ENCODE data around the gene PHF21A. TPM values are rescaled to one million over a fixed set of nuclear protein-coding genes. Genes with fewer than 3 reads are reported as not detected.

The PHF21A gene
- total RNA-seq, 4 donors from 2014 or later = 30.4 to 58.5 (median 49.4) TPM

DNA sequence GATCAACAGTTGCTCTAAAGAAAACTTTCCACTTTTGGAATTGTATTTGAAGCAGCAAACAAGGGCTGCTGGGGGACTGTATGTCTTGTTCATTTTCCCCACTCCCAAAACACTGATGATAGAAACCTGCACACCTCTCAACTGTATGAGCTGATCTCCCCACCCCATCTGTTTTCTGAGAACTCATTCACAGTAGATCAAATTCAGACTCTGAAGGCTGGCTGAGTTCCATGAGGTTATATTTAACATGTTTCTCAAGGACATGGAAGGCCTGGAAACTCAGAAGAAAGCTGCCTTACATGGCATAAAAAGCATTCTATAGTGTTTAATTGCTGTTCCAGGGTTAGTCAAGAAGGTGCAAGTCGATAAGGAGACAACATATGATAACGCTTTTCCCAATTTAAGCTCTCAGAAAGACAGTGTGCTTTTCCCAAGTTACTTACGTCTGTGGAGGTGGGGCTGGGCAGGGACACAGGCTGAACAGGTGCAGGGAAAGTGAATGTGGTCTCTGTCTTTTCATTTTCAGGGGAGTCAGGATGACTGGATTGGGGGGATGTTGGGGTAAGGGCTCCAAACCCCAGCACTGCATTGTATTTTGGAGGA is 175.8 kb downstream of the PHF21A start:
- no peak for TF ChIP-seq POLR2A (IDR thresholded peaks at IDR 0.05)
- TF ChIP-seq EP300 (IDR thresholded peaks at IDR 0.05) = no peak
- TF ChIP-seq, protein P1, sequence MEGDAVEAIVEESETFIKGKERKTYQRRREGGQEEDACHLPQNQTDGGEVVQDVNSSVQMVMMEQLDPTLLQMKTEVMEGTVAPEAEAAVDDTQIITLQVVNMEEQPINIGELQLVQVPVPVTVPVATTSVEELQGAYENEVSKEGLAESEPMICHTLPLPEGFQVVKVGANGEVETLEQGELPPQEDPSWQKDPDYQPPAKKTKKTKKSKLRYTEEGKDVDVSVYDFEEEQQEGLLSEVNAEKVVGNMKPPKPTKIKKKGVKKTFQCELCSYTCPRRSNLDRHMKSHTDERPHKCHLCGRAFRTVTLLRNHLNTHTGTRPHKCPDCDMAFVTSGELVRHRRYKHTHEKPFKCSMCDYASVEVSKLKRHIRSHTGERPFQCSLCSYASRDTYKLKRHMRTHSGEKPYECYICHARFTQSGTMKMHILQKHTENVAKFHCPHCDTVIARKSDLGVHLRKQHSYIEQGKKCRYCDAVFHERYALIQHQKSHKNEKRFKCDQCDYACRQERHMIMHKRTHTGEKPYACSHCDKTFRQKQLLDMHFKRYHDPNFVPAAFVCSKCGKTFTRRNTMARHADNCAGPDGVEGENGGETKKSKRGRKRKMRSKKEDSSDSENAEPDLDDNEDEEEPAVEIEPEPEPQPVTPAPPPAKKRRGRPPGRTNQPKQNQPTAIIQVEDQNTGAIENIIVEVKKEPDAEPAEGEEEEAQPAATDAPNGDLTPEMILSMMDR (IDR thresholded peaks at IDR 0.05) = no peak
- Histone ChIP-seq H3K27me3 (no peaks in the 10 kb centered on the region), H3K27ac (no peak overlapping the region), H3K9me3 (no peaks in the 10 kb centered on the region), H3K36me3 (peaks cover 0 to 96% (median 9%) of the 10 kb centered on the region in 3 donors), H3K4me1 (peaks cover 0 to 12% (median 0%) of the 10 kb centered on the region in 4 donors), H3K4me3 (no peak overlapping the region)
- DNase-seq (ENCODE audit: low spot score in 2 of 2) = no peak
- 81 to 89% methylated on average over 3 of the region's 3 CpGs for WGBS, 2 donors

DNA sequence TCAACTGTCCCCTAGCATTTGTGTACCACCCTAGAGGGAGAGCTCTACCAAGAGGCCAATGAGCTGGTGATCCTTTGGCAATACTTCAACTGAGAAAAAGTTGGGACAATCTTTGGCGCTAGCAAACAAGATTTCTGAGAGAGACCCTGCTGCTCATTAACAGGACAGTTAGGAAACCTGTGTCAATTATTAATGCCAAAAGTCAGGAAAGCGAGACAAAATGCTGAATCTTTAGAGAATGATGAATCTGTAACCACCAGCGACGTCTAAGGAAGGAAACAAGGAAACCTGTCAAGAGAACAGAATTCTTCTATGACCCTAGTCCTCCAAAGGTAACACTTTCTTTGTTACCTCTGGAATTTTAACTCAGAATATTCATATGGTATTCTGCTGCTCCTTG is 178.9 kb downstream of the PHF21A start:
- WGBS, 2 donors = 89 to 94% methylated on average over 4 of the region's 4 CpGs
- no peak for DNase-seq (ENCODE audit: low spot score in 2 of 2)
- Histone ChIP-seq H3K27ac (no peak overlapping the region), H3K4me3 (no peak overlapping the region), H3K36me3 (peaks cover 0 to 79% (median 0%) of the 10 kb centered on the region in 3 donors), H3K27me3 (no peaks in the 10 kb centered on the region), H3K4me1 (no peaks in the 10 kb centered on the region), H3K9me3 (no peaks in the 10 kb centered on the region)
- TF ChIP-seq POLR2A (IDR thresholded peaks at IDR 0.05) (no peak), EP300 (IDR thresholded peaks at IDR 0.05) (no peak)
- TF ChIP-seq, protein P1 (IDR thresholded peaks at IDR 0.05) = no peak

DNA sequence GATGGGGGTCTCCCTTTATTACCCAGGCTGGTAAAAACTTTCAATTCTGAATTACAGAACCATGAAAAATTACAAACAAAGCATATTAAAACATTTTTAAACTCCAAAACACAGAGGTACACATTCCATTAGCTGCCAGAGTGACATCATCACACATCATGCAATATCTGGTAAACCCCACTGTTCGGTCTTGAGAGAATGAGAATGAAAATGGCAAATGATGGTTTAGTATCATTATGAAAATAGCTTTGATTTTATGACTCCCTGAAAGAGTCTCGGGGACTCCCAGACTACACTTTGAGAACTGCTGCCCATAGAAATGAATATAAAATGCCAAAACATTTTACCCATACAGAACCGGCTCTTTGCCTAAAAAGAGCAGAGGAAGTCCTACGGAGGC is 180.0 kb downstream of the PHF21A start:
- DNase-seq (ENCODE audit: low spot score in 2 of 2) = no peak
- Histone ChIP-seq H3K36me3 (peaks cover 0 to 79% (median 3%) of the 10 kb centered on the region in 3 donors), H3K4me1 (no peaks in the 10 kb centered on the region), H3K9me3 (no peaks in the 10 kb centered on the region), H3K4me3 (no peak overlapping the region), H3K27ac (no peak overlapping the region), H3K27me3 (no peaks in the 10 kb centered on the region)
- TF ChIP-seq EP300 (IDR thresholded peaks at IDR 0.05) (no peak), POLR2A (IDR thresholded peaks at IDR 0.05) (no peak)
- TF ChIP-seq, protein P1 (IDR thresholded peaks at IDR 0.05) = no peak
- WGBS, 2 donors = 93 to 94% methylated on average over 4 of the region's 4 CpGs

DNA sequence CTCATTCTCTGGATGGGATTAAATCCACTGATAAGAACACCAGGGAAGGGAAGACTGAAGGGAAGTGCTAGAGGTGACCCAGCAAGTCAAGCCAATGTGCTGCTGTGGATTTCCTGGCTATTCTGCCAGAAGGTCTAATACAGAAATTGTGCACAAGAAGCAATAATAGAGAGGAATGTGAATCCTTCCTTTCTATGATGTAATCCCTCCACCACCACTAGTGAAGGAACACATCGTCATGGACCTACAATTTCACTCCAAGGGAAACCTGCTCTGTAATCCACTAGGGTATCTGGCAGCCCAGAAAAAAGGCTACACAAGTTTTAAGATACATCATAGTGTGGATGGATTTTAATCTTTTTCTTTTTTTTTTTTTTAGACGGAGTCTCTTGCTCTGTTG is 181.4 kb downstream of the PHF21A start:
- Histone ChIP-seq H3K27ac (no peak overlapping the region), H3K9me3 (no peaks in the 10 kb centered on the region), H3K36me3 (peaks cover 2 to 79% (median 9%) of the 10 kb centered on the region in 3 donors), H3K4me3 (no peak overlapping the region), H3K27me3 (no peaks in the 10 kb centered on the region), H3K4me1 (no peaks in the 10 kb centered on the region)
- TF ChIP-seq POLR2A (IDR thresholded peaks at IDR 0.05) = no peak
- no peak for TF ChIP-seq EP300 (IDR thresholded peaks at IDR 0.05)
- TF ChIP-seq, protein P1 (IDR thresholded peaks at IDR 0.05) = no peak
- DNase-seq (ENCODE audit: low spot score in 2 of 2) = no peak
- 74 to 79% methylated on average over 2 of the region's 2 CpGs for WGBS, 2 donors

DNA sequence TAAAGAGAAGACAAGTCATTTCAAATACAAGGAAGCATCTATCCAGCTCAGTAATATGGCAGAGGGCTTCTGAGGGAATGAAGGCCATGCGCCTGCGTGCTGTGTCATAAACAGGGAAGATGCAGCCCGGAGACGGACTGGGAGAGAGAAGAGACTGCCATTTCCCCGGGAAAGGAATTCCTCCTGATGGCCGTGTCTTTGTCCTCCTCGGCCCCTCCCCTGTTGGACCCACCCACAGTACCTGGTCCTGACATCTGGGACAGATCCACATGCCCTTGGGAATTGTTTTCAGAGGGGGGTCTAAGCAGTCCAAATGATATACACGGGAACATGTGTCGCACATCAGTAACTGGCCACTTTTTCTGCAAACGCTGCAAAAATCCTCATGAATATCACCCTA is 183.3 kb downstream of the PHF21A start:
- WGBS, 2 donors = 82 to 86% methylated on average over 10 of the region's 10 CpGs
- no peaks in the 10 kb centered on the region for H3K9me3 ChIP-seq
- no peak overlapping the region for H3K4me3 ChIP-seq
- TF ChIP-seq, protein P1 (IDR thresholded peaks at IDR 0.05) = no peak
- TF ChIP-seq POLR2A (IDR thresholded peaks at IDR 0.05) (no peak), EP300 (IDR thresholded peaks at IDR 0.05) (no peak)
- no peak overlapping the region for H3K27ac ChIP-seq
- peaks cover 2 to 81% (median 11%) of the 10 kb centered on the region in 3 donors for H3K36me3 ChIP-seq
- no peak for DNase-seq (ENCODE audit: low spot score in 2 of 2)
- no peaks in the 10 kb centered on the region for H3K27me3 ChIP-seq
- H3K4me1 ChIP-seq = no peaks in the 10 kb centered on the region
